ENCODE data around the gene SMYD3. TPM values are rescaled to one million over a fixed set of nuclear protein-coding genes. Genes with fewer than 3 reads are reported as not detected.

The SMYD3 gene
- total RNA-seq, 4 donors from 2014 or later: 10.5 to 36.4 (median 22.5) TPM

- intact Hi-C loops (cut with DNase I; ENCODE audit: low total_unique reads): no loop called here
- no peak overlapping the region for H3K27ac ChIP-seq
- H3K4me1 ChIP-seq: no peaks in the 10 kb centered on the region
- TF ChIP-seq POLR2A (IDR thresholded peaks at IDR 0.05): no peak
- TF ChIP-seq, protein P1, sequence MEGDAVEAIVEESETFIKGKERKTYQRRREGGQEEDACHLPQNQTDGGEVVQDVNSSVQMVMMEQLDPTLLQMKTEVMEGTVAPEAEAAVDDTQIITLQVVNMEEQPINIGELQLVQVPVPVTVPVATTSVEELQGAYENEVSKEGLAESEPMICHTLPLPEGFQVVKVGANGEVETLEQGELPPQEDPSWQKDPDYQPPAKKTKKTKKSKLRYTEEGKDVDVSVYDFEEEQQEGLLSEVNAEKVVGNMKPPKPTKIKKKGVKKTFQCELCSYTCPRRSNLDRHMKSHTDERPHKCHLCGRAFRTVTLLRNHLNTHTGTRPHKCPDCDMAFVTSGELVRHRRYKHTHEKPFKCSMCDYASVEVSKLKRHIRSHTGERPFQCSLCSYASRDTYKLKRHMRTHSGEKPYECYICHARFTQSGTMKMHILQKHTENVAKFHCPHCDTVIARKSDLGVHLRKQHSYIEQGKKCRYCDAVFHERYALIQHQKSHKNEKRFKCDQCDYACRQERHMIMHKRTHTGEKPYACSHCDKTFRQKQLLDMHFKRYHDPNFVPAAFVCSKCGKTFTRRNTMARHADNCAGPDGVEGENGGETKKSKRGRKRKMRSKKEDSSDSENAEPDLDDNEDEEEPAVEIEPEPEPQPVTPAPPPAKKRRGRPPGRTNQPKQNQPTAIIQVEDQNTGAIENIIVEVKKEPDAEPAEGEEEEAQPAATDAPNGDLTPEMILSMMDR (IDR thresholded peaks at IDR 0.05): no peak
- H3K27me3 ChIP-seq: no peaks in the 10 kb centered on the region
- H3K9me3 ChIP-seq: no peaks in the 10 kb centered on the region
- H3K4me3 ChIP-seq: no peak overlapping the region
- no peaks in the 10 kb centered on the region for H3K36me3 ChIP-seq
- no peak for DNase-seq
Measured at GRCh38 chr1:246108278-246108925, 398.7 kb downstream of the SMYD3 start.

DNA sequence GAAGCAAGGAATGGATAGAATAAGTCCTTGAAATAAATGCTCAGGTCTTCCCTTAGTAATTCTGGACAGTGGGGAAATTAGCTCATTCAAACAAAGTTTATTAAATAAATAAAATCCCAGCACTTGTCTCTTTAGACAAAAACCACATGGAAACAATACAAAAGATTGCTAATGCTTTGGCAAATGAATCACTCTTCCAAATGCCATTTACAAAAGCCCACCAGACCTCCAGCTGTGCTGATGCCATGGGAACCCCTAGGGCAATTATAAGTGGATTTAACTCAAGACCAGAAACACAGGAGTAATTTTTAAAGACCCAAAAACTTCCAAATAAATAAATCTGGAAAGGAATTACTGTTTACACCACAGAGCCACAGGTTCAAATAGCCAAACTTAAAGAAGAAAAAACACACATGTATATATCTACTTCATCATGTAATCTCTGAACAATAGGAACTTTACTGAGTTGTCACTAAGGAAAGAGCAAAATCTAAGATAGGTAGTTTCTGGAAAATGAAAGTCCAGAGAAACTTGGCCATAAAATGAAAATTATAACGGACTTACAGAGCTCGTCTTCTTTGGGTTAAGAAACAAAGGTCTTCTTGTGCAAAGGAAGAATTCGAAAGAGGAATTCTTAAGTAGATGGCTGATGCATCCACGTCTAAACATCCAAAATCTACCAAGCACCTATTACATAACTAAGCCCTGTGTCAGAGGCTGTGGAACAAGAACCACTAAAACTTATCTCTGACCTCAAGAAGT, 399.4 kb downstream of the SMYD3 start:
- H3K4me3 ChIP-seq: no peak overlapping the region
- H3K9me3 ChIP-seq: no peaks in the 10 kb centered on the region

DNA sequence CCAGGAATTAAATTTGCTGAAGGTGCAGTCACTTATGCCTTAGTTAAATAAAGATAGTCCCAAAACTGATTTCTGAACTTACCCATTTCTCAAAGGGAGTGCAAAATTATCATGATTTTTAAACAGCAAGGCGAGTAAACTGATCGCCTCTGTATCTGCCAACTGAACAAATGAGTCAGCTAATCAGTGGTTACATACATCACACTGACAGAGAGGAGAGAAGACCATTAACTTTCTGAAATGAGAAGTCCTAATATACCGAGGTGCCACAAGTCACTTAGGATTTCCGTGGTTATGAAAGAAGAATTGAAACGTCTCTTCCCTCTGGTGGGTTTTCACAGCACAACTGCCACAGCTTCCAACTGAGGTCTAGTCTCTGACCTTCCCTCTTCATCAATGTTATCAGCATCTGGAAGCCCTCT, 400.7 kb downstream of the SMYD3 start:
- intact Hi-C loops (cut with DNase I; ENCODE audit: low total_unique reads): no loop called here
- no peak overlapping the region for H3K4me3 ChIP-seq
- H3K27me3 ChIP-seq: no peaks in the 10 kb centered on the region
- no peak overlapping the region for H3K27ac ChIP-seq
- DNase-seq: no peak
- H3K4me1 ChIP-seq: no peaks in the 10 kb centered on the region
- H3K36me3 ChIP-seq: no peaks in the 10 kb centered on the region
- TF ChIP-seq, protein P1 (IDR thresholded peaks at IDR 0.05): no peak
- TF ChIP-seq POLR2A (IDR thresholded peaks at IDR 0.05): no peak
- no peaks in the 10 kb centered on the region for H3K9me3 ChIP-seq

More for the DNA sequence above, 399.4 kb downstream of the SMYD3 start:
- Histone ChIP-seq H3K27ac (no peak overlapping the region), H3K4me1 (no peaks in the 10 kb centered on the region), H3K27me3 (no peaks in the 10 kb centered on the region), H3K36me3 (no peaks in the 10 kb centered on the region)
- DNase-seq: no peak
- TF ChIP-seq POLR2A (IDR thresholded peaks at IDR 0.05): no peak
- TF ChIP-seq, protein P1 (IDR thresholded peaks at IDR 0.05): no peak
- intact Hi-C loops (cut with DNase I; ENCODE audit: low total_unique reads): no loop called here

DNA sequence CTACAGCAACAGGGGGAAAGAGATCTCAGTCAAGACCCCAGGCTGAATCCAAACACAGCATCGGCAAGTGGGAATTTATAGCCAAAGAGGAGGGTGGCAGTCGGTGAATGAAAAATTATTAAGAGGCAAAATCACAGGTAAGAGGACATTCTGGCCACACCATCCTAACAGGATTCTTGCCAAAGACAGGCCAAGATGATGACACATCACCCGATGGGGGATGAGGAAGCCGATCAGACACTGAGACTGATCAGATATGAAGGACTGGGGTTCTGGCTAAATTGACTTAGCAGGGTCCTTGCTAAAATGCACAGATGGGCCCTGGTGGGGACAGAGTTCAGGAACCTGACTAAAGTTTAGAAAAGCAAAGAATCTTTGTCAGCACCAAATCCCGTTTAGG, 402.2 kb downstream of the SMYD3 start:
- no peak overlapping the region for H3K4me3 ChIP-seq
- no peak for DNase-seq
- H3K36me3 ChIP-seq: no peaks in the 10 kb centered on the region
- intact Hi-C loops (cut with DNase I; ENCODE audit: low total_unique reads): no loop called here
- H3K9me3 ChIP-seq: no peaks in the 10 kb centered on the region
- H3K27ac ChIP-seq: no peak overlapping the region
- no peaks in the 10 kb centered on the region for H3K4me1 ChIP-seq
- no peak for TF ChIP-seq POLR2A (IDR thresholded peaks at IDR 0.05)
- TF ChIP-seq, protein P1 (IDR thresholded peaks at IDR 0.05): no peak
- H3K27me3 ChIP-seq: no peaks in the 10 kb centered on the region

DNA sequence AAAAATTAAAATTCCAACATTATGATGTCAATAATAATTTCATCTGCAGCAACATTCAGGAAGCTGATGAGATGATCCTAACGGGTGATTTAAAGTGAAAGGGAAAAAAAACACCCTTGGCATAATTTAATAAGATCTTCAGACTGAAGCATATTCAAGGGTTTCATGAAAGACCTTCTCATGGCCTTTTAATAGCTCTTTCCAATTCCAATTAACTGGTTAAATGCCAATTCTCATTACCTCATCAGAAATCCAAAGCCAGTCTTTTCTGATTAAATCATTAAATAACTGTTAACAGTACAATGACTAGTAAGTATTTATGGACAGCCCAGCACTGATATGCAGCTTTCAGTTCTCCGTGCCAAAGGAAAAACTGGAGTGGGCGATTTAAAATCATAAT, 407.5 kb downstream of the SMYD3 start:
- TF ChIP-seq, protein P1 (IDR thresholded peaks at IDR 0.05): no peak
- TF ChIP-seq POLR2A (IDR thresholded peaks at IDR 0.05): no peak
- Histone ChIP-seq H3K4me1 (no peaks in the 10 kb centered on the region), H3K27me3 (no peaks in the 10 kb centered on the region), H3K9me3 (no peaks in the 10 kb centered on the region), H3K36me3 (no peaks in the 10 kb centered on the region), H3K27ac (no peak overlapping the region), H3K4me3 (no peak overlapping the region)
- intact Hi-C loops (cut with DNase I; ENCODE audit: low total_unique reads): no loop called here
- no peak for DNase-seq
